SU-DHL-6 (cell line): ENCODE measurements around the gene GTF2F2.

Experiments used
- H2AFZ ChIP-seq: fragments of 200-600 bp; sonication (generic); 2 replicates; pipeline ENCODE4 v1.6.1; 2014; ENCODE audit warnings: low read depth, mild to moderate bottlenecking, moderate library complexity, mixed read lengths, antibody characterized with exemption, low read length; ENCODE audit not compliant: severe bottlenecking
- H3F3A ChIP-seq: fragments of 200-600 bp; shearing (Covaris generic); 2 replicates; pipeline ENCODE4 v1.6.0; 2016; ENCODE audit warnings: antibody characterized with exemption, mild to moderate bottlenecking; ENCODE audit not compliant: insufficient read depth
- H3K27ac ChIP-seq: fragments of 200-600 bp; sonication (generic); 2 replicates; pipeline ENCODE4 v1.5.1; 2016; ENCODE audit warnings: low read depth, mild to moderate bottlenecking, low read length, moderate library complexity, mixed read lengths
- H3K27me3 ChIP-seq: fragments of 200-600 bp; sonication (generic), shearing (Covaris generic); 2 replicates; pipeline ENCODE4 v1.6.0; 2014; ENCODE audit warnings: mild to moderate bottlenecking, low read length
- H3K36me3 ChIP-seq: fragments of 200-600 bp; sonication (generic); 2 replicates; pipeline ENCODE4 v1.6.1; 2014; ENCODE audit warnings: mild to moderate bottlenecking, low read length, mixed read lengths
- H3K4me2 ChIP-seq: fragments of 300-600, 200-600 bp; shearing (Covaris generic), sonication (generic); 2 replicates; pipeline ENCODE4 v1.6.0; 2014; ENCODE audit warnings: low read length, low read depth, mild to moderate bottlenecking; ENCODE audit not compliant: poor library complexity, severe bottlenecking
- H3K4me3 ChIP-seq: fragments of 200-600 bp; sonication (generic); 2 replicates; pipeline ENCODE4 v1.5.1; 2014; ENCODE audit warnings: antibody characterized with exemption, low read length, mild to moderate bottlenecking, mixed read lengths; ENCODE audit not compliant: insufficient read depth, poor library complexity, severe bottlenecking
- H3K79me2 ChIP-seq: fragments of 200-600 bp; sonication (generic); 2 replicates; pipeline ENCODE4 v1.6.1; 2014; ENCODE audit warnings: mild to moderate bottlenecking, low read length, moderate library complexity; ENCODE audit not compliant: insufficient read depth
- H3K9ac ChIP-seq: fragments of 200-600 bp; sonication (generic); 2 replicates; pipeline ENCODE4 v1.7.0; 2014; ENCODE audit warnings: mild to moderate bottlenecking, low read length
- H3K9me2 ChIP-seq: fragments of 200-600 bp; sonication (generic); replicated peaks from 2 replicates; pipeline ENCODE4 v1.6.1; 2014; ENCODE audit warnings: low read length; ENCODE audit not compliant: insufficient read depth
- H3K9me3 ChIP-seq: fragments of 200-600 bp; sonication (generic); 2 replicates; pipeline ENCODE4 v1.6.1; 2014; ENCODE audit warnings: low read length, mixed read lengths; ENCODE audit not compliant: insufficient read depth
- H4K20me1 ChIP-seq: fragments of 200-600 bp; sonication (generic); 2 replicates; pipeline ENCODE4 v1.6.1; 2014; ENCODE audit warnings: low read depth, mild to moderate bottlenecking, antibody characterized with exemption, low read length, moderate library complexity, mixed read lengths
- EZH2phosphoT487 ChIP-seq: fragments of 200-600 bp; sonication (generic), shearing (Covaris generic); conservative IDR thresholded peaks from 2 replicates; pipeline ENCODE4 v1.6.1; 2018; ENCODE audit warnings: mild to moderate bottlenecking, antibody characterized with exemption, low read length, moderate library complexity, mixed read lengths
- TF ChIP-seq, protein P1 (sequence below): fragments of 200-600 bp; sonication (generic); IDR thresholded peaks from one replicate; pipeline ENCODE4 v1.5.1; 2017; ENCODE audit warnings: antibody characterized with exemption, mild to moderate bottlenecking, low read length, moderate library complexity; ENCODE audit not compliant: insufficient read depth, poor library complexity, severe bottlenecking

GTF2F2 gene

DNA sequence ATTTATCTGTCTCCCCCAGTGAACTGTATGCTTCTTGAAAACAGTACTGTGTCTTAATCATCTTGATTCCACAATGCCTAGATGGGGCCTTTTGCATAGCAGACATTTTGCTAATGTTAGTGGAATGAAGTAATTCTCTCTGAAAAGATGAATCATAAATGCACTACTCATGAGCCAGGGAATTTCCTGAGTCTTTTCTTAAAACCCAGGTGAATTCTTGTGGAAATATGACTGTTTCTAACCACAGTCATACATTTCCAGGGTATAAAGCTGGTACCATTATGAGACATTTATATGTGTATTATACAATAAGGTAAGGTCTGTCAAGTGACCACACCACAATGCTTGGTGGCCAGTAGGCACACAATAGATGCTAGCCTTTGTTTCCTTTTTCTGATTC is 86.0 kb downstream of the GTF2F2 start:
- no peaks in the 10 kb centered on the region for H3K79me2 ChIP-seq
- no peak overlapping the region for H3K9ac ChIP-seq
- H2AFZ ChIP-seq, result no peak overlapping the region
- H3K4me3 ChIP-seq, result no peak overlapping the region
- TF ChIP-seq EZH2phosphoT487, result no peak
- TF ChIP-seq, protein P1, sequence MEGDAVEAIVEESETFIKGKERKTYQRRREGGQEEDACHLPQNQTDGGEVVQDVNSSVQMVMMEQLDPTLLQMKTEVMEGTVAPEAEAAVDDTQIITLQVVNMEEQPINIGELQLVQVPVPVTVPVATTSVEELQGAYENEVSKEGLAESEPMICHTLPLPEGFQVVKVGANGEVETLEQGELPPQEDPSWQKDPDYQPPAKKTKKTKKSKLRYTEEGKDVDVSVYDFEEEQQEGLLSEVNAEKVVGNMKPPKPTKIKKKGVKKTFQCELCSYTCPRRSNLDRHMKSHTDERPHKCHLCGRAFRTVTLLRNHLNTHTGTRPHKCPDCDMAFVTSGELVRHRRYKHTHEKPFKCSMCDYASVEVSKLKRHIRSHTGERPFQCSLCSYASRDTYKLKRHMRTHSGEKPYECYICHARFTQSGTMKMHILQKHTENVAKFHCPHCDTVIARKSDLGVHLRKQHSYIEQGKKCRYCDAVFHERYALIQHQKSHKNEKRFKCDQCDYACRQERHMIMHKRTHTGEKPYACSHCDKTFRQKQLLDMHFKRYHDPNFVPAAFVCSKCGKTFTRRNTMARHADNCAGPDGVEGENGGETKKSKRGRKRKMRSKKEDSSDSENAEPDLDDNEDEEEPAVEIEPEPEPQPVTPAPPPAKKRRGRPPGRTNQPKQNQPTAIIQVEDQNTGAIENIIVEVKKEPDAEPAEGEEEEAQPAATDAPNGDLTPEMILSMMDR, result no peak
- no peaks in the 10 kb centered on the region for H3F3A ChIP-seq
- no peaks in the 10 kb centered on the region for H4K20me1 ChIP-seq
- no peaks in the 10 kb centered on the region for H3K9me2 ChIP-seq
- peaks cover 6% of the 10 kb centered on the region; the same call in 1 of the 2 replicates for H3K36me3 ChIP-seq
- no peak overlapping the region for H3K4me2 ChIP-seq
- no peaks in the 10 kb centered on the region for H3K27me3 ChIP-seq
- H3K9me3 ChIP-seq, result no peaks in the 10 kb centered on the region
- H3K27ac ChIP-seq, result no peak overlapping the region

- no peak overlapping the region for H3K4me2 ChIP-seq
- no peaks in the 10 kb centered on the region for H3K79me2 ChIP-seq
- no peak overlapping the region for H3K27ac ChIP-seq
- TF ChIP-seq EZH2phosphoT487, result no peak
- TF ChIP-seq, protein P1, result no peak
- H3K27me3 ChIP-seq, result no peaks in the 10 kb centered on the region
- no peaks in the 10 kb centered on the region for H3F3A ChIP-seq
- H3K4me3 ChIP-seq, result no peak overlapping the region
- no peaks in the 10 kb centered on the region for H3K9me2 ChIP-seq
- H4K20me1 ChIP-seq, result no peaks in the 10 kb centered on the region
- peaks cover 6% of the 10 kb centered on the region; the same call in 1 of the 2 replicates for H3K36me3 ChIP-seq
- H3K9me3 ChIP-seq, result no peaks in the 10 kb centered on the region
- H3K9ac ChIP-seq, result no peak overlapping the region
- H2AFZ ChIP-seq, result no peak overlapping the region
Observed at GRCh38 chr13:45207319-45207718, 87.0 kb downstream of the GTF2F2 start.

GRCh38 chr13:45208132-45208531 is 87.8 kb downstream of the GTF2F2 start:
- peaks cover 6% of the 10 kb centered on the region; the same call in 1 of the 2 replicates for H3K36me3 ChIP-seq
- H3F3A ChIP-seq, result no peaks in the 10 kb centered on the region
- H3K9me2 ChIP-seq, result no peaks in the 10 kb centered on the region
- H3K27ac ChIP-seq, result no peak overlapping the region
- H3K79me2 ChIP-seq, result no peaks in the 10 kb centered on the region
- no peaks in the 10 kb centered on the region for H4K20me1 ChIP-seq
- H3K4me2 ChIP-seq, result no peak overlapping the region
- no peaks in the 10 kb centered on the region for H3K9me3 ChIP-seq
- H3K27me3 ChIP-seq, result no peaks in the 10 kb centered on the region
- H3K4me3 ChIP-seq, result no peak overlapping the region
- no peak overlapping the region for H2AFZ ChIP-seq
- H3K9ac ChIP-seq, result no peak overlapping the region
- TF ChIP-seq, protein P1, result no peak
- no peak for TF ChIP-seq EZH2phosphoT487
